Endothelial cell of umbilical vein (primary cell): ENCODE measurements around the gene OR52K1.
"Not testable (repeated sequence)": the region's sequence is repeated elsewhere in the genome, so short reads cannot be mapped to it uniquely, and the experiment has no call there.

Source experiments
- CTCF ChIP-seq, 2 donors: IDR thresholded peaks; 1 replicate in 1 of 2; 2 replicates in 1 of 2; pipeline ENCODE4 v1.5.1; 2011; ENCODE audit warnings: low read length in 2 of 2, mild to moderate bottlenecking in 2 of 2, moderate library complexity in 2 of 2, control low read depth in 1 of 2, inconsistent platforms in 1 of 2, low read depth in 1 of 2; ENCODE audit not compliant: insufficient read depth in 1 of 2; ENCODE audit errors: extremely low read depth in 1 of 2
- EZH2 ChIP-seq: IDR thresholded peaks from 2 replicates; pipeline ENCODE4 v1.6.1; 2012; ENCODE audit warnings: borderline replicate concordance, low read depth, mild to moderate bottlenecking, moderate library complexity, low read length, inconsistent platforms; ENCODE audit not compliant: severe bottlenecking
- POLR2A ChIP-seq: IDR thresholded peaks from 2 replicates; pipeline ENCODE4 v1.6.1; 2012; ENCODE audit warnings: low read depth, mild to moderate bottlenecking, control low read depth, low read length

DNA sequence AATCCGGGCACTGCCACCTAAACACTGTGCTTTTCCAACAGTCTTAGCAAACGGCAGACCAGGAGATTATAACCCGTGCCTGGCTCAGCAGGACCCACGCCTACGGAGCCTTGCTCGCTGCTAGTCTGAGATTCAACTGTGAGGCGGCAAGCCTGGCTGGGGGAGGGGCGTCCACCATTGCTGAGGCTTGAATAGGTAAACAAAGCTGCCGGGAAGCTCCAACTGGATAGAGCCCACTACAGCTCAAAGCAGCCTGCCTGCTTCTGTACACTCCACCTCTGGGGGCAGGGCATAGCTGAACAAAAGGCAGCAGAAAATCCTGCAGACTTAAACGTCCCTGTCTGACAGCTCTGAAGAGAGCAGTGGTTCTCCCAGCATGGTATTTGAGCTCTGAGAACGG lies 49.2 kb downstream of the OR52K1 start:
- TF ChIP-seq CTCF (IDR thresholded peaks at IDR 0.05; ENCODE audit: extremely low read depth in 1 of 2, insufficient read depth in 1 of 2, low read depth in 1 of 2, low read length in 2 of 2); EZH2; POLR2A: not testable (repeated sequence)
